A673 (cell line): ENCODE measurements around the gene CDYL. TPM values are rescaled to one million over a fixed set of nuclear protein-coding genes. Genes with fewer than 3 reads are reported as not detected.

Source experiments
- BruUV-seq: library from RNA; stranded (reverse); fragments of 400-500 nt; replicated peaks from 2 replicates; lab custom pipeline; 2021; lab: Mats Ljungman, UMichigan
- CTCF ChIA-PET: fragments of 300-600 bp; sonication (Branson Sonifier 250); formaldehyde crosslinking; loops from one replicate; lab custom pipeline; 2022; ENCODE audit warnings: antibody characterized with exemption; lab: Charles Lee
- POLR2A ChIA-PET: fragments of 300-600 bp; sonication (Branson Sonifier 250); formaldehyde crosslinking; loops from one replicate; lab custom pipeline; 2022; ENCODE audit warnings: antibody characterized with exemption; ENCODE audit not compliant: low non-redundant PET; lab: Charles Lee
- DNase-seq: peaks from one replicate; pipeline ENCODE4 v3.0.0-alpha.2; 2015; ENCODE audit warnings: low spot score
- H3K27ac ChIP-seq: fragments of 200-600 bp; sonication (generic); 2 replicates; pipeline ENCODE4 v1.5.1; 2016; ENCODE audit warnings: mixed run types, low read depth, mild to moderate bottlenecking, mixed read lengths, antibody characterized with exemption, low read length; ENCODE audit not compliant: poor library complexity, severe bottlenecking
- H3K27me3 ChIP-seq: fragments of 200-600 bp; sonication (generic); replicated peaks from 2 replicates; pipeline ENCODE4 v1.6.1; 2017; ENCODE audit warnings: mixed run types, low read depth, mild to moderate bottlenecking, mixed read lengths, antibody characterized with exemption, low read length; ENCODE audit not compliant: insufficient read depth, poor library complexity
- H3K36me3 ChIP-seq: fragments of 200-600 bp; sonication (generic); 2 replicates; pipeline ENCODE4 v1.6.1; 2016; ENCODE audit warnings: mixed run types, mild to moderate bottlenecking, mixed read lengths, antibody characterized with exemption, low read length; ENCODE audit not compliant: insufficient read depth, poor library complexity, severe bottlenecking
- H3K4me1 ChIP-seq: fragments of 200-600 bp; sonication (generic); 2 replicates; pipeline ENCODE4 v1.6.1; 2017; ENCODE audit warnings: mixed run types, mild to moderate bottlenecking, mixed read lengths, antibody characterized with exemption, low read length; ENCODE audit not compliant: insufficient read depth, poor library complexity, severe bottlenecking
- H3K4me3 ChIP-seq: fragments of 200-600 bp; sonication (generic); 2 replicates; pipeline ENCODE4 v1.5.1; 2016; ENCODE audit warnings: low read depth, mixed run types, mild to moderate bottlenecking, mixed read lengths, low read length; ENCODE audit not compliant: poor library complexity, severe bottlenecking
- H3K9me3 ChIP-seq: fragments of 200-600 bp; sonication (generic); 2 replicates; pipeline ENCODE4 v1.6.1; 2016; ENCODE audit warnings: mixed run types, low read depth, mild to moderate bottlenecking, mixed read lengths, antibody characterized with exemption, low read length; ENCODE audit not compliant: poor library complexity, severe bottlenecking
- CTCF ChIP-seq: fragments of 300-800, 200-600 bp; sonication (generic); conservative IDR thresholded peaks from 2 replicates; pipeline ENCODE4 v1.5.1; 2017; ENCODE audit warnings: low read depth, mild to moderate bottlenecking, antibody characterized with exemption, low read length, moderate library complexity, mixed read lengths
- EZH2 ChIP-seq: fragments of 200-600 bp; sonication (generic); IDR thresholded peaks from 2 replicates; pipeline ENCODE4 v1.6.1; 2017; ENCODE audit warnings: borderline replicate concordance, low read depth, mild to moderate bottlenecking, mixed read lengths, antibody characterized with exemption, low read length; ENCODE audit not compliant: poor library complexity, severe bottlenecking
- intact Hi-C: fragments of 100-400 bp; cut with micrococcal nuclease; formaldehyde crosslinking; loops from one replicate; pipeline ENCODE4 v1.10.0; 2022; ENCODE audit not compliant: unreplicated experiment
- total RNA-seq: library from RNA; stranded (reverse); gene quantifications from 2 replicates; pipeline ENCODE4 v1.2.3, GENCODE V29; 2021

CDYL gene
- total RNA-seq, 1 experiment from 2014 or later: 57.6 TPM

GRCh38 chr6:4856785-4857184 is 80.6 kb downstream of the CDYL start:
- POLR2A ChIA-PET: no interaction called here
- CTCF ChIA-PET: no interaction called here
- Histone ChIP-seq H3K9me3 (no peaks in the 10 kb centered on the region), H3K27me3 (no peaks in the 10 kb centered on the region), H3K36me3 (no peaks in the 10 kb centered on the region), H3K4me1 (no peaks in the 10 kb centered on the region), H3K27ac (no peak overlapping the region), H3K4me3 (no peak overlapping the region)
- intact Hi-C loops: no loop called here
- BruUV-seq: no TSS peak
- peak; percentile 18; the same call in 1 of the 2 replicates for TF ChIP-seq CTCF
- TF ChIP-seq EZH2: no peak
- no peak for DNase-seq

GRCh38 chr6:4858194-4859015 is 82.2 kb downstream of the CDYL start:
- Histone ChIP-seq H3K4me3 (no peak overlapping the region), H3K36me3 (no peaks in the 10 kb centered on the region), H3K27ac (no peak overlapping the region), H3K27me3 (no peaks in the 10 kb centered on the region), H3K4me1 (no peaks in the 10 kb centered on the region), H3K9me3 (no peaks in the 10 kb centered on the region)
- no peak for DNase-seq
- CTCF ChIA-PET: no interaction called here
- TF ChIP-seq CTCF: no peak
- TF ChIP-seq EZH2: no peak
- BruUV-seq: no TSS peak
- intact Hi-C loops: no loop called here
- POLR2A ChIA-PET: no interaction called here

DNA sequence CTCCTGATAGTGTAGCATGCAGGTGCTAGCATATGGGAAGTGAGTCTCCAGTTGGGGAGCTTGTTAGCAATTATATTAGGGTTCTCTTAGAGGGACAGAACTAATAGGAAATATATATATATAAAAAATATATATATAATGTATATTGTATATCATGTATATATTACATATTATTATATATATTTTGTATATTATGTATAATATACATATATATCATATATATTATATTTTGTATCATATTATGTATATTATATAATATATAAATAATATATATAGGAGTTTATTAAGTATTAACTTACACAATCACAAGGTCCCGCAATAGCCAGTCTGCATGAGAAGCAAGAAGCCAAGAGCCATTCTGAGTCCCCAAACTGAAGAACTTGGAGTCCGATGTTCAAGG is 84.2 kb downstream of the CDYL start:
- Histone ChIP-seq H3K36me3 (no peaks in the 10 kb centered on the region), H3K27me3 (no peaks in the 10 kb centered on the region), H3K9me3 (no peaks in the 10 kb centered on the region), H3K27ac (no peak overlapping the region), H3K4me1 (no peaks in the 10 kb centered on the region), H3K4me3 (no peak overlapping the region)
- BruUV-seq: no TSS peak
- intact Hi-C loops: no loop called here
- TF ChIP-seq EZH2: no peak
- DNase-seq: no peak
- ChIA-PET CTCF (no interaction called here), POLR2A (no interaction called here)

- TF ChIP-seq CTCF (no peak), EZH2 (no peak)
- DNase-seq: no peak
- Histone ChIP-seq H3K27me3 (no peaks in the 10 kb centered on the region), H3K4me3 (no peak overlapping the region), H3K27ac (no peak overlapping the region), H3K4me1 (no peaks in the 10 kb centered on the region), H3K36me3 (no peaks in the 10 kb centered on the region), H3K9me3 (no peaks in the 10 kb centered on the region)
- no TSS peak for BruUV-seq
- intact Hi-C loops: no loop called here
- ChIA-PET CTCF (no interaction called here), POLR2A (no interaction called here)
Measured at GRCh38 chr6:4861564-4861963, 85.4 kb downstream of the CDYL start.
